GM13977 (cell line): ENCODE data around the gene CBLC.

Experiments used
- DNase-seq: peaks from one replicate; pipeline ENCODE4 v3.0.0; 2012; ENCODE audit warnings: low spot score
- in situ Hi-C: fragments of 300-500 bp; cut with MboI; formaldehyde crosslinking; loops from one replicate; pipeline ENCODE4 v1.12.0; 2022; ENCODE audit warnings: low sequenced_read_pairs, low pct_unique_long_range_greater_than_20kb, mixed read lengths, inconsistent platforms; ENCODE audit not compliant: unreplicated experiment
- TF ChIP-seq, protein P1 (sequence below): IDR thresholded peaks from 2 replicates; pipeline ENCODE4 v1.5.1; 2012; ENCODE audit warnings: mild to moderate bottlenecking, control low read depth; ENCODE audit not compliant: insufficient read depth; ENCODE audit errors: extremely low read depth, missing control alignments

The CBLC gene

DNA sequence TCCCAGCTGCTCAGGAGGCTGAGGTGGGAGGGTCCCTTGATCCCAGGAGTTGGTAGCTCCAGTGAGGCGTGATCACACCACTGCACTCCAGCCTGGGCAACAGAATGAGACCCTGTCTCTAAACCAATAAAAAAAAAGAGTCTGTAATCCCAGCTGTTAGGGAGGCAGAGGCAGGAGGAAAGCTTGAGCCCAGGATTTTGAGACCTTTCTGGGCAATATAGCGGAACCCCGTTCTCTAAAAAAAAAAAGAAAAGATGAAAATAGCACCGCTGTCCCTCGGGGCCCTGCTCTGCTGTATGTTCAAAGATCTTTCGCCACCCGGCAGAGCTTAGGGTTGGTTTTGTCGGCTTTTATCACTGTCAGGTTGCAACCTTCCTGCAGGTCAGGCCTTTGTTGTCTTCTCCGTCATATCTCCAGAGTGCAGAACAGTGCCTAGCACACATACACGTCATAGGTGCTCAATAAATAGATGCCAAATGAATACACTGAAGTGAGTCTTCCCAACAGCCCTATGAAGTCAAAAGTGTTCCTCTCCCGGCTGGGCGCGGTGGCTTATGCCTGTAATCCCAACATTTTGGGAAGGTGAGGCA is 17.8 kb downstream of the CBLC start:
- no peak for DNase-seq
- in situ Hi-C loops: no loop called here
- TF ChIP-seq, protein P1, sequence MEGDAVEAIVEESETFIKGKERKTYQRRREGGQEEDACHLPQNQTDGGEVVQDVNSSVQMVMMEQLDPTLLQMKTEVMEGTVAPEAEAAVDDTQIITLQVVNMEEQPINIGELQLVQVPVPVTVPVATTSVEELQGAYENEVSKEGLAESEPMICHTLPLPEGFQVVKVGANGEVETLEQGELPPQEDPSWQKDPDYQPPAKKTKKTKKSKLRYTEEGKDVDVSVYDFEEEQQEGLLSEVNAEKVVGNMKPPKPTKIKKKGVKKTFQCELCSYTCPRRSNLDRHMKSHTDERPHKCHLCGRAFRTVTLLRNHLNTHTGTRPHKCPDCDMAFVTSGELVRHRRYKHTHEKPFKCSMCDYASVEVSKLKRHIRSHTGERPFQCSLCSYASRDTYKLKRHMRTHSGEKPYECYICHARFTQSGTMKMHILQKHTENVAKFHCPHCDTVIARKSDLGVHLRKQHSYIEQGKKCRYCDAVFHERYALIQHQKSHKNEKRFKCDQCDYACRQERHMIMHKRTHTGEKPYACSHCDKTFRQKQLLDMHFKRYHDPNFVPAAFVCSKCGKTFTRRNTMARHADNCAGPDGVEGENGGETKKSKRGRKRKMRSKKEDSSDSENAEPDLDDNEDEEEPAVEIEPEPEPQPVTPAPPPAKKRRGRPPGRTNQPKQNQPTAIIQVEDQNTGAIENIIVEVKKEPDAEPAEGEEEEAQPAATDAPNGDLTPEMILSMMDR: no peak

GRCh38 chr19:44796701-44797115 is 19.0 kb downstream of the CBLC start:
- TF ChIP-seq, protein P1: no peak
- in situ Hi-C loops: no loop called here
- DNase-seq: no peak

DNA sequence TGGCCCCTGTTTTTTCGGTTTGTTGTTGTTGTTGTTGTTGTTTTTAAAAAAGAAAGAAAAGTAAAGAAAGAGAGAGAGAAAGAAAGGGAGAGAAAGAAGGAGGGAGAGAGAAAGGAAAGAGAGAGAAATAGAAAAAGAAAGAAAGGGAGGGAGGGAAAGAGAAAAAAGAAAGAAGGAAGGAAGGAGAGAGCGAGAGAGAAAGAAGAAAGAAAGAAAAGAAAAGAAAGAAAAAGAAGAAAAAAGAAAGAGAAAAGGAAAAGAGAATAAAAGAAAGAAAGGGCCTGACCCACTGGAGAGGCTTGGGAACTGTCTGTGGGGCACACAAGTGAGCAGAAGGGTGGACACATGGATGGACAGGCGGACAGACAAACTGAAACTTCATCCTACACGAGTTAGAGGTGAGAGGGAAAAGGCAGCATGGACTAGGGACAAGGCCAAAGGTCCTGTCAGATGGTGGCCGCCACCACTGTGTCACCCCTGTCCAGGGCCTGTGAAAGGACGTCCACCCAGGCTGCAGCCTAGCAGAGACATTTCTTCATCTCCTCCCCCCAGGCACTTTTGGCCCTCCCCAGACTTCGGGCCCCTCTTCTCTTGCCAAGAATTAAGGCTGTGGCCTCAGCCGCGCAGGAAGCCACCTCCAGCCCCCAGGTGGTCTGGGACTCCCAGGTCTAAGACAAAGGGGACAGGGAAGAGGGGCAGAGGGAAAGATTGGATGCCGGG is 22.1 kb downstream of the CBLC start:
- in situ Hi-C loops: no loop called here
- TF ChIP-seq, protein P1: no peak

DNA sequence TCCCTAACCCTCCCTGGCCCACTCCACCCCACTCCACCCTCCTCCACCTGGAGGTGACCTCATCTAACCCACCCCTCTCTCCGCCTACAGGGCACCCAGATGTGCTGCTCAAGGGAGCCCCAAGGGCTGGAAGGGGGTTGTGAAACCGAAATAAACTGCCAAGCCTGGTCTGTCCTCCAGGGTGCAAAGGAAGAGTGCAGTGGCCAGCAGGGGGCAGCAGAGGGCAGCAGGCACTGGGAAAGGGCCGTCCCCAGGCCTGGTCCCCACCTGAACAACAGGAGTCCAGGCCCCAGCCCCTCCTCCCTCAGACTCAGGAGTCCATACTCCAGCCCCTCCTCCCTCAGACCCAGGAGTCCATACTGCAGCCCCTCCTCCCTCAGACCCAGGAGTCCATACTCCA is 22.8 kb downstream of the CBLC start:
- TF ChIP-seq, protein P1: peak; percentile 97
- in situ Hi-C loops: no loop called here
- peak; percentile 91 for DNase-seq

More for the DNA sequence above, 22.1 kb downstream of the CBLC start:
- DNase-seq: no peak

- DNase-seq: no peak
- in situ Hi-C loops: no loop called here
- TF ChIP-seq, protein P1: no peak
Observed at GRCh38 chr19:44803442-44804428, 26.0 kb downstream of the CBLC start.

- no peak for DNase-seq
- TF ChIP-seq, protein P1: no peak
- in situ Hi-C loops: no loop called here
Observed at GRCh38 chr19:44806291-44806690, 28.6 kb downstream of the CBLC start.
